Caco-2 (cell line): ENCODE data around the gene SPATS2L. TPM values are rescaled to one million over a fixed set of nuclear protein-coding genes. Genes with fewer than 3 reads are reported as not detected.
A peak's percentile ranks its signal among the peaks of the same experiment; 100 is the strongest.

Experiments
- BruUV-seq: library from RNA; stranded (reverse); fragments of 400-500 nt; replicated peaks from 2 replicates; lab custom pipeline; 2021; lab: Mats Ljungman, UMichigan
- CTCF ChIA-PET: fragments of 300-600 bp; sonication (Branson Sonifier 250); formaldehyde crosslinking; loops from one replicate; lab custom pipeline; 2022; ENCODE audit warnings: antibody characterized with exemption; lab: Charles Lee
- POLR2A ChIA-PET: fragments of 300-600 bp; sonication (Branson Sonifier 250); formaldehyde crosslinking; loops from one replicate; lab custom pipeline; 2022; ENCODE audit warnings: antibody characterized with exemption; lab: Charles Lee
- DNase-seq, 2 experiments: peaks; one replicate each; pipeline versions ENCODE4 v3.0.0 to v3.0.0-alpha.2; 2020 to 2022
- H3K27me3 ChIP-seq: replicated peaks from 2 replicates; pipeline ENCODE4 v1.6.0; 2011; ENCODE audit warnings: low read length; ENCODE audit not compliant: control insufficient read depth, insufficient read depth
- H3K36me3 ChIP-seq: 2 replicates; pipeline ENCODE4 v1.5.1; 2011; ENCODE audit warnings: low read length; ENCODE audit not compliant: control insufficient read depth, insufficient read depth
- H3K4me1 ChIP-seq: fragments of 250-450 bp; sonication (Bioruptor Pico); 2 replicates; pipeline ENCODE4 v1.5.1; 2020; ENCODE audit warnings: mild to moderate bottlenecking
- H3K4me3 ChIP-seq: 2 replicates; pipeline ENCODE4 v1.5.1; 2011; ENCODE audit warnings: low read depth, mild to moderate bottlenecking, control low read depth, low read length
- H3K9me3 ChIP-seq: fragments of 250-450 bp; sonication (Bioruptor Pico); 2 replicates; pipeline ENCODE4 v1.5.1; 2020; ENCODE audit warnings: mild to moderate bottlenecking, moderate library complexity
- H3K27ac Mint-ChIP-seq: one replicate; pipeline ENCODE4 v1.8.0; 2022; ENCODE audit warnings: mixed read lengths; ENCODE audit not compliant: unreplicated experiment
- H3K27me3 Mint-ChIP-seq: one replicate; pipeline ENCODE4 v1.8.0; 2022; ENCODE audit warnings: mixed read lengths; ENCODE audit not compliant: insufficient read depth, unreplicated experiment
- H3K36me3 Mint-ChIP-seq: one replicate; pipeline ENCODE4 v1.8.0; 2022; ENCODE audit warnings: mild to moderate bottlenecking, mixed read lengths; ENCODE audit not compliant: insufficient read depth, unreplicated experiment
- H3K4me1 Mint-ChIP-seq: one replicate; pipeline ENCODE4 v1.8.0; 2022; ENCODE audit warnings: low read depth, mixed read lengths; ENCODE audit not compliant: unreplicated experiment
- H3K4me3 Mint-ChIP-seq: one replicate; pipeline ENCODE4 v1.8.0; 2022; ENCODE audit warnings: mild to moderate bottlenecking, moderate library complexity, mixed read lengths; ENCODE audit not compliant: unreplicated experiment
- H3K9me3 Mint-ChIP-seq: one replicate; pipeline ENCODE4 v1.8.0; 2022; ENCODE audit warnings: mixed read lengths; ENCODE audit not compliant: unreplicated experiment
- CTCF ChIP-seq, 2 experiments: fragments of 200-600 bp in 1 of 2; IDR thresholded peaks; 1 replicate in 1 of 2; 2 replicates in 1 of 2; pipeline versions ENCODE4 v1.5.1 to v1.8.0; 2011 to 2022; ENCODE audit warnings: antibody characterized with exemption in 1 of 2, control low read depth in 1 of 2, inconsistent platforms in 1 of 2, low read depth in 1 of 2, low read length in 1 of 2, mild to moderate bottlenecking in 1 of 2, moderate library complexity in 1 of 2; ENCODE audit not compliant: insufficient read depth in 1 of 2, severe bottlenecking in 1 of 2, unreplicated experiment in 1 of 2
- intact Hi-C: fragments of 100-400 bp; cut with micrococcal nuclease; formaldehyde crosslinking; loops from one replicate; pipeline ENCODE4 v1.10.0; 2022; ENCODE audit not compliant: unreplicated experiment
- total RNA-seq: library from RNA; stranded (reverse); gene quantifications from 2 replicates; pipeline ENCODE4 v1.2.3, GENCODE V29; 2022

SPATS2L gene
- total RNA-seq, 1 experiment from 2014 or later = 196 TPM

GRCh38 chr2:200453142-200453852 lies 146.8 kb downstream of the SPATS2L start:
- Mint-ChIP-seq H3K27me3 (no peaks in the 10 kb centered on the region), H3K36me3 (peaks cover 86% of the 10 kb centered on the region), H3K27ac (no peak overlapping the region), H3K9me3 (no peaks in the 10 kb centered on the region), H3K4me1 (peaks cover 12% of the 10 kb centered on the region), H3K4me3 (no peak overlapping the region)
- H3K4me1 ChIP-seq = no peaks in the 10 kb centered on the region
- BruUV-seq = no TSS peak
- peaks cover 5% of the 10 kb centered on the region for H3K36me3 ChIP-seq
- no peaks in the 10 kb centered on the region for H3K9me3 ChIP-seq
- TF ChIP-seq CTCF (IDR thresholded peaks at IDR 0.05; ENCODE audit: insufficient read depth in 1 of 2, low read depth in 1 of 2, low read length in 1 of 2, severe bottlenecking in 1 of 2, unreplicated experiment in 1 of 2) = no peak
- H3K4me3 ChIP-seq = no peak overlapping the region
- DNase-seq = no peak
- POLR2A ChIA-PET = no interaction called here
- CTCF ChIA-PET = no interaction called here
- no peaks in the 10 kb centered on the region for H3K27me3 ChIP-seq
- intact Hi-C loops = no loop called here

GRCh38 chr2:200453853-200454534 lies 147.5 kb downstream of the SPATS2L start:
- ChIA-PET POLR2A (no interaction called here), CTCF (no interaction called here)
- Mint-ChIP-seq H3K9me3 (no peaks in the 10 kb centered on the region), H3K27ac (no peak overlapping the region), H3K4me1 (peaks cover 12% of the 10 kb centered on the region), H3K4me3 (no peak overlapping the region), H3K27me3 (no peaks in the 10 kb centered on the region), H3K36me3 (peaks cover 84% of the 10 kb centered on the region)
- H3K4me1 ChIP-seq = no peaks in the 10 kb centered on the region
- peak in 1 of 2 experiments; percentile 4 for TF ChIP-seq CTCF (IDR thresholded peaks at IDR 0.05; ENCODE audit: insufficient read depth in 1 of 2, low read depth in 1 of 2, low read length in 1 of 2, severe bottlenecking in 1 of 2, unreplicated experiment in 1 of 2)
- intact Hi-C loops = no loop called here
- no peak for DNase-seq
- H3K4me3 ChIP-seq = no peak overlapping the region
- H3K9me3 ChIP-seq = no peaks in the 10 kb centered on the region
- H3K36me3 ChIP-seq = peaks cover 5% of the 10 kb centered on the region
- H3K27me3 ChIP-seq = no peaks in the 10 kb centered on the region
- BruUV-seq = no TSS peak

GRCh38 chr2:200454927-200455801 lies 148.7 kb downstream of the SPATS2L start:
- Histone ChIP-seq H3K4me1 (no peaks in the 10 kb centered on the region), H3K9me3 (no peaks in the 10 kb centered on the region), H3K27me3 (no peaks in the 10 kb centered on the region), H3K4me3 (no peak overlapping the region), H3K36me3 (peaks cover 5% of the 10 kb centered on the region)
- Mint-ChIP-seq H3K27me3 (no peaks in the 10 kb centered on the region), H3K9me3 (no peaks in the 10 kb centered on the region), H3K36me3 (peaks cover 81% of the 10 kb centered on the region), H3K4me3 (no peak overlapping the region), H3K4me1 (peaks cover 12% of the 10 kb centered on the region), H3K27ac (no peak overlapping the region)
- no peak for DNase-seq
- POLR2A ChIA-PET = no interaction called here
- intact Hi-C loops = no loop called here
- CTCF ChIA-PET = no interaction called here
- BruUV-seq = no TSS peak
- TF ChIP-seq CTCF (IDR thresholded peaks at IDR 0.05; ENCODE audit: insufficient read depth in 1 of 2, low read depth in 1 of 2, low read length in 1 of 2, severe bottlenecking in 1 of 2, unreplicated experiment in 1 of 2) = no peak
